ENCODE data around the gene ADGRB3.
"Not testable (repeated sequence)": the region's sequence is repeated elsewhere in the genome, so short reads cannot be mapped to it uniquely, and the experiment has no call there.

ADGRB3 gene

GRCh38 chr6:68777956-68778355 lies 142.9 kb downstream of the ADGRB3 start:
- CTCF ChIA-PET, result interaction anchor here (1.5 kb wide), 1 partner anchor 139 kb away, joined by 4 read pairs; no protein-coding TSS in a partner anchor
- POLR2A ChIA-PET, result no interaction called here
- DNase-seq (ENCODE audit: extremely low spot score), result no peak
- TF ChIP-seq, protein P1, sequence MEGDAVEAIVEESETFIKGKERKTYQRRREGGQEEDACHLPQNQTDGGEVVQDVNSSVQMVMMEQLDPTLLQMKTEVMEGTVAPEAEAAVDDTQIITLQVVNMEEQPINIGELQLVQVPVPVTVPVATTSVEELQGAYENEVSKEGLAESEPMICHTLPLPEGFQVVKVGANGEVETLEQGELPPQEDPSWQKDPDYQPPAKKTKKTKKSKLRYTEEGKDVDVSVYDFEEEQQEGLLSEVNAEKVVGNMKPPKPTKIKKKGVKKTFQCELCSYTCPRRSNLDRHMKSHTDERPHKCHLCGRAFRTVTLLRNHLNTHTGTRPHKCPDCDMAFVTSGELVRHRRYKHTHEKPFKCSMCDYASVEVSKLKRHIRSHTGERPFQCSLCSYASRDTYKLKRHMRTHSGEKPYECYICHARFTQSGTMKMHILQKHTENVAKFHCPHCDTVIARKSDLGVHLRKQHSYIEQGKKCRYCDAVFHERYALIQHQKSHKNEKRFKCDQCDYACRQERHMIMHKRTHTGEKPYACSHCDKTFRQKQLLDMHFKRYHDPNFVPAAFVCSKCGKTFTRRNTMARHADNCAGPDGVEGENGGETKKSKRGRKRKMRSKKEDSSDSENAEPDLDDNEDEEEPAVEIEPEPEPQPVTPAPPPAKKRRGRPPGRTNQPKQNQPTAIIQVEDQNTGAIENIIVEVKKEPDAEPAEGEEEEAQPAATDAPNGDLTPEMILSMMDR (IDR thresholded peaks at IDR 0.05; ENCODE audit: control extremely low read depth, extremely low read depth, low read depth, missing control alignments), result no peak

GRCh38 chr6:68778356-68779020 lies 143.4 kb downstream of the ADGRB3 start:
- TF ChIP-seq, protein P1 (IDR thresholded peaks at IDR 0.05; ENCODE audit: control extremely low read depth, extremely low read depth, low read depth, missing control alignments), result peak; percentile 41
- ChIA-PET POLR2A (no interaction called here), CTCF (interaction anchor here (1.5 to 1.6 kb wide), 2 partner anchors 139 to 141 kb away, joined by 4 to 7 read pairs; no protein-coding TSS in a partner anchor)
- DNase-seq (ENCODE audit: extremely low spot score), result peak; percentile 7

DNA sequence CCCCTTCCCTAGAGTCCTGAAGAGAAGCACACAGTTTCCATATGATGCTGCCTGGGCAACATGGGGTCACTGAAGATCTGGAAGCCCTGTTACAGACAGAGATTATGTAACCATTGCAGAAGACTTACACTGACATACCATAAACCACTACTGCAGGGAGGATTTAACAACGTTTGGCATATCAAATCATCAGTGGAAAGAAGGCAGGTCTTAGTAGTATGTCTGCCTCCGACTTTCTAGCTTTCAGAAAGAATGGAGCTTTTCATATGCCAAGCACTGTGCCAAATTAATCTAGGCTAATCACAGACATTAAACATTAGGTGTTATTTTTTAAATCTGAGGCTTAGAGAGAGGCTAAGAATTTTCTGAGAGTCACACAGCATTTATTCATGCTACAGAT lies 144.3 kb downstream of the ADGRB3 start:
- TF ChIP-seq, protein P1 (IDR thresholded peaks at IDR 0.05; ENCODE audit: control extremely low read depth, extremely low read depth, low read depth, missing control alignments), result no peak
- CTCF ChIA-PET, result interaction anchor here (1.6 kb wide), 1 partner anchor 142 kb away, joined by 7 read pairs; no protein-coding TSS in a partner anchor
- DNase-seq (ENCODE audit: extremely low spot score), result no peak
- POLR2A ChIA-PET, result no interaction called here

GRCh38 chr6:68790128-68790527 lies 155.0 kb downstream of the ADGRB3 start:
- POLR2A ChIA-PET; CTCF ChIA-PET; DNase-seq (ENCODE audit: extremely low spot score): not testable (repeated sequence)

GRCh38 chr6:68814976-68815375 lies 179.9 kb downstream of the ADGRB3 start:
- DNase-seq (ENCODE audit: extremely low spot score); POLR2A ChIA-PET; CTCF ChIA-PET: not testable (repeated sequence)

DNA sequence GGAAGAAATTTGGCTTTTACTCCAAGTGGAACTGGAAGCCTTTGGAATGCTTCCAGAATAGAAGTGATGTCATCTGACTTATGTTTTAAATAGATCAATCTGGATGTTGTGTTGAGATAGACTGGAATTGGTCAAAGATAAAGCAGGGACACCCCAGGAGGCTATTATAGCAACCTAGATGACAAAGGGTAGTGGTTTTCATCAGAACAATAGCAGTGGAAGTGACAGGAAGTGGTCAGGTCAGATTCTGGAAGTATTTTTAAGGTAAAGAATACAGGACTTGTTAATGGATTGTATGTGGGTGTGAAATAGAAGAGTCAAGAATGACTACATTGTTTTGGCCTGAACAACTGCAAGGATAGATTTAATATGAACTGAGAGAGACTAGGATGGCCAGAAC lies 191.4 kb downstream of the ADGRB3 start:
- CTCF ChIA-PET, result no interaction called here
- TF ChIP-seq, protein P1 (IDR thresholded peaks at IDR 0.05; ENCODE audit: control extremely low read depth, extremely low read depth, low read depth, missing control alignments), result no peak
- DNase-seq (ENCODE audit: extremely low spot score), result no peak
- POLR2A ChIA-PET, result no interaction called here

- DNase-seq (ENCODE audit: extremely low spot score), result no peak
- TF ChIP-seq, protein P1 (IDR thresholded peaks at IDR 0.05; ENCODE audit: control extremely low read depth, extremely low read depth, low read depth, missing control alignments), result no peak
- POLR2A ChIA-PET, result no interaction called here
- CTCF ChIA-PET, result no interaction called here
Observed at GRCh38 chr6:68834551-68834950, 199.5 kb downstream of the ADGRB3 start.

GRCh38 chr6:68838571-68838970 lies 203.5 kb downstream of the ADGRB3 start:
- TF ChIP-seq, protein P1 (IDR thresholded peaks at IDR 0.05; ENCODE audit: control extremely low read depth, extremely low read depth, low read depth, missing control alignments), result no peak
- no peak for DNase-seq (ENCODE audit: extremely low spot score)
- ChIA-PET CTCF (interaction anchor here (2.1 kb wide), 1 partner anchor 16 kb away, joined by 5 read pairs; no protein-coding TSS in a partner anchor), POLR2A (no interaction called here)

Measured in GM10248 (cell line).